H1 (cell line): Measurements from ENCODE around the gene YIPF3. TPM values are rescaled to one million over a fixed set of nuclear protein-coding genes. Genes with fewer than 3 reads are reported as not detected.

Experiments
- CTCF ChIA-PET: fragments of 300-600 bp; sonication (Branson Sonifier 250); formaldehyde crosslinking; loops from one replicate; lab custom pipeline; 2021; ENCODE audit not compliant: partially characterized antibody; lab: Charles Lee
- POLR2A ChIA-PET: fragments of 300-600 bp; sonication (Branson Sonifier 250); formaldehyde crosslinking; loops from one replicate; lab custom pipeline; 2021; ENCODE audit warnings: inconsistent platforms; ENCODE audit not compliant: partially characterized antibody; lab: Charles Lee
- DNase-seq, 2 experiments: peaks; one replicate each; pipeline versions ENCODE4 v3.0.0 to v3.0.0-alpha.2; 2010 to 2022; ENCODE audit warnings: low spot score in 2 of 2, low read depth in 1 of 2, mixed read lengths in 1 of 2
- FAIRE-seq: peaks from 2 replicates; lab custom pipeline; 2011; peaks lifted over from hg19 to GRCh38; lab: Jason Lieb, UNC
- H2AFZ ChIP-seq: 2 replicates; pipeline ENCODE4 v1.8.1; 2012; ENCODE audit warnings: low read length, inconsistent platforms
- H2AK5ac ChIP-seq: 2 replicates; pipeline ENCODE4 v1.6.1; 2013; ENCODE audit warnings: low read depth, low read length
- H2BK120ac ChIP-seq: replicated peaks from 2 replicates; pipeline ENCODE3; 2013; ENCODE audit warnings: low read depth, low read length, inconsistent platforms
- H2BK12ac ChIP-seq: 2 replicates; pipeline ENCODE4 v1.6.1; 2013; ENCODE audit warnings: low read depth, low read length
- H2BK15ac ChIP-seq: 2 replicates; pipeline ENCODE4 v1.6.1; 2013; ENCODE audit warnings: low read length
- H2BK20ac ChIP-seq: 2 replicates; pipeline ENCODE4 v1.6.1; 2013; ENCODE audit warnings: low read length
- H2BK5ac ChIP-seq: 2 replicates; pipeline ENCODE4 v1.6.1; 2013; ENCODE audit warnings: low read depth, low read length
- H3K14ac ChIP-seq: 2 replicates; pipeline ENCODE4 v1.6.1; 2013; ENCODE audit warnings: inconsistent platforms; ENCODE audit not compliant: insufficient read length
- H3K18ac ChIP-seq: 2 replicates; pipeline ENCODE4 v1.6.1; 2013; ENCODE audit warnings: low read length; ENCODE audit errors: extremely low read depth
- H3K23ac ChIP-seq: 2 replicates; pipeline ENCODE4 v1.6.1; 2013; ENCODE audit warnings: inconsistent platforms; ENCODE audit not compliant: insufficient read length
- H3K23me2 ChIP-seq: 2 replicates; pipeline ENCODE4 v1.6.1; 2013; ENCODE audit warnings: low read depth, low read length
- H3K27ac ChIP-seq: 2 replicates; pipeline ENCODE4 v1.6.1; 2011; ENCODE audit warnings: low read depth, low read length, inconsistent platforms
- H3K27me3 ChIP-seq, 4 experiments: replicated peaks in 1 of 4; 1 replicate in 1 of 4; 2 replicates in 3 of 4; pipeline versions ENCODE4 v1.6.1 to v1.8.1; 2011 to 2013; ENCODE audit warnings: low read length in 3 of 4, mild to moderate bottlenecking in 3 of 4, inconsistent platforms in 2 of 4, mixed read lengths in 2 of 4, moderate library complexity in 1 of 4; ENCODE audit not compliant: control insufficient read depth in 3 of 4, insufficient read depth in 3 of 4; ENCODE audit errors: extremely low read depth in 1 of 4
- H3K36me3 ChIP-seq, 4 experiments: 2 replicates each; pipeline versions ENCODE4 v1.6.1 to v1.8.1; 2011 to 2013; ENCODE audit warnings: mild to moderate bottlenecking in 4 of 4, low read length in 3 of 4, moderate library complexity in 2 of 4, control low read depth in 1 of 4, inconsistent platforms in 1 of 4; ENCODE audit not compliant: insufficient read depth in 4 of 4, control insufficient read depth in 2 of 4
- H3K4ac ChIP-seq: replicated peaks from 2 replicates; pipeline ENCODE3; 2013; ENCODE audit warnings: low read length, low read depth, mixed read lengths, inconsistent platforms; ENCODE audit not compliant: insufficient read length
- H3K4me1 ChIP-seq, 4 experiments: replicated peaks in 1 of 4; 1 replicate in 1 of 4; 2 replicates in 3 of 4; pipeline versions ENCODE4 v1.6.1 to v1.8.1; 2011 to 2013; ENCODE audit warnings: low read length in 3 of 4, inconsistent platforms in 2 of 4, mixed read lengths in 1 of 4; ENCODE audit not compliant: insufficient read depth in 4 of 4, control insufficient read depth in 3 of 4
- H3K4me2 ChIP-seq, 2 experiments: 2 replicates each; pipeline versions ENCODE4 v1.6.1 to v1.8.1; 2011 to 2013; ENCODE audit warnings: low read depth in 2 of 2, low read length in 2 of 2, control low read depth in 1 of 2, inconsistent platforms in 1 of 2, mild to moderate bottlenecking in 1 of 2; ENCODE audit not compliant: insufficient read depth in 1 of 2
- H3K4me3 ChIP-seq, 4 experiments: fragments of 200-600, 300-600 bp in 1 of 4; sonication (generic), shearing (Covaris generic), sonication (Bioruptor Twin) in 1 of 4; 2 replicates each; pipeline versions ENCODE4 v1.5.1 to v1.8.1; 2011 to 2016; ENCODE audit warnings: low read length in 4 of 4, low read depth in 3 of 4, control low read depth in 2 of 4, inconsistent platforms in 2 of 4, mild to moderate bottlenecking in 2 of 4, mixed read lengths in 1 of 4, moderate library complexity in 1 of 4; ENCODE audit not compliant: insufficient read depth in 2 of 4; ENCODE audit errors: extremely low read depth in 1 of 4
- H3K56ac ChIP-seq: replicated peaks from 2 replicates; pipeline ENCODE3; 2013; ENCODE audit warnings: low read depth, mild to moderate bottlenecking, mixed read lengths, low read length, inconsistent platforms; ENCODE audit not compliant: insufficient read length
- H3K79me1 ChIP-seq: 2 replicates; pipeline ENCODE4 v1.6.1; 2013; ENCODE audit warnings: low read depth, low read length, control low read depth
- H3K79me2 ChIP-seq, 2 experiments: 2 replicates each; pipeline versions ENCODE4 v1.6.1 to v1.8.1; 2012 to 2013; ENCODE audit warnings: low read length in 2 of 2, mild to moderate bottlenecking in 2 of 2, inconsistent platforms in 1 of 2; ENCODE audit not compliant: insufficient read depth in 2 of 2, control insufficient read depth in 1 of 2
- H3K9ac ChIP-seq, 4 experiments: replicated peaks in 1 of 4; 1 replicate in 1 of 4; 2 replicates in 3 of 4; pipeline versions ENCODE4 v1.6.1 to v1.8.1; 2011 to 2013; ENCODE audit warnings: low read depth in 3 of 4, low read length in 3 of 4, control low read depth in 2 of 4, mild to moderate bottlenecking in 2 of 4, moderate library complexity in 2 of 4, inconsistent platforms in 1 of 4; ENCODE audit errors: extremely low read depth in 1 of 4
- H3K9me3 ChIP-seq, 2 experiments: 2 replicates each; pipeline versions ENCODE4 v1.6.1 to v1.8.1; 2012 to 2013; ENCODE audit warnings: mild to moderate bottlenecking in 2 of 2, moderate library complexity in 2 of 2, control low read depth in 1 of 2, inconsistent platforms in 1 of 2, low read depth in 1 of 2, low read length in 1 of 2, mixed read lengths in 1 of 2; ENCODE audit not compliant: insufficient read depth in 2 of 2
- H4K20me1 ChIP-seq, 2 experiments: replicated peaks in 1 of 2; 2 replicates each; pipeline versions ENCODE3 to v1.8.1; 2011 to 2013; ENCODE audit warnings: inconsistent platforms in 2 of 2, low read length in 2 of 2, mild to moderate bottlenecking in 1 of 2; ENCODE audit not compliant: insufficient read depth in 2 of 2, control insufficient read depth in 1 of 2
- H4K5ac ChIP-seq: 2 replicates; pipeline ENCODE4 v1.6.1; 2013; ENCODE audit warnings: low read length, low read depth, mixed read lengths, inconsistent platforms; ENCODE audit not compliant: insufficient read length
- H4K8ac ChIP-seq: 2 replicates; pipeline ENCODE4 v1.8.0; 2013; ENCODE audit warnings: mild to moderate bottlenecking, moderate library complexity, low read length, inconsistent platforms; ENCODE audit not compliant: insufficient read depth; ENCODE audit errors: extremely low read depth
- H4K91ac ChIP-seq: replicated peaks from 2 replicates; pipeline ENCODE3; 2013; ENCODE audit warnings: low read length, mixed read lengths, inconsistent platforms; ENCODE audit not compliant: insufficient read length
- BACH1 ChIP-seq: IDR thresholded peaks from 2 replicates; pipeline ENCODE4 v1.6.1; 2012; ENCODE audit warnings: low read length, improper control_type of control experiment
- FOSL1 ChIP-seq: IDR thresholded peaks from 2 replicates; pipeline ENCODE4 v1.6.1; 2011; ENCODE audit warnings: mild to moderate bottlenecking, low read depth, low read length, moderate library complexity; ENCODE audit not compliant: insufficient read depth
- SRF ChIP-seq: IDR thresholded peaks from 2 replicates; pipeline ENCODE4 v1.6.1; 2011; ENCODE audit warnings: mild to moderate bottlenecking, low read depth, low read length, moderate library complexity
- TEAD4 ChIP-seq: IDR thresholded peaks from 2 replicates; pipeline ENCODE4 v1.6.1; 2012; ENCODE audit warnings: low read depth, low read length, inconsistent platforms, mixed read lengths
- WGBS, 2 experiments: shearing (Covaris generic) in 1 of 2; methylation state at CpG; one replicate each; pipeline versions ENCODE4 v1.1.6 to v1.1.7; 2013 to 2015; ENCODE audit warnings: low lambda C conversion rate in 2 of 2, mixed read lengths in 2 of 2, inconsistent platforms in 1 of 2, low coverage in 1 of 2, missing lambda C conversion rate in 1 of 2; ENCODE audit not compliant: insufficient replicate concordance in 2 of 2, insufficient coverage in 1 of 2, insufficient read length in 1 of 2; ENCODE audit errors: extremely low coverage in 1 of 2, missing lambda C conversion rate in 1 of 2; 5-methylcytosine and 5-hydroxymethylcytosine counted together
- polyA plus RNA-seq, 7 experiments: library from polyadenylated mRNA; depleted of rRNA in 3 of 7; stranded (reverse) in 5 of 7; unstranded in 2 of 7; fragments of >200 nt in 5 of 7; fragments of 200-250 nt in 2 of 7; gene quantifications; 1 replicate in 5 of 7; 2 replicates in 1 of 7; 4 replicates in 1 of 7; pipeline versions ENCODE4 v1.2.1 to v1.2.3, GENCODE V29; 2011 to 2013; ENCODE audit warnings: missing spikeins in 2 of 7, mixed read lengths in 2 of 7
- total RNA-seq: library from RNA; stranded (reverse); fragmentation: NEBNext Ultra II Directional; extraction: Animal tissue kit (Norgen Biotek cat#: 25700); gene quantifications from 2 replicates; pipeline ENCODE4 v1.2.1, GENCODE V29; 2021
- TF ChIP-seq, protein P1 (sequence below): IDR thresholded peaks from 2 replicates; pipeline ENCODE4 v1.6.1; 2012; ENCODE audit warnings: low read length, inconsistent platforms

YIPF3 gene
- total and polyA plus RNA-seq, 2 of the 8 experiments (the other 6 are each of a cell fraction or from before 2014, with no cell fraction given), result 77.2 to 225 TPM

DNA sequence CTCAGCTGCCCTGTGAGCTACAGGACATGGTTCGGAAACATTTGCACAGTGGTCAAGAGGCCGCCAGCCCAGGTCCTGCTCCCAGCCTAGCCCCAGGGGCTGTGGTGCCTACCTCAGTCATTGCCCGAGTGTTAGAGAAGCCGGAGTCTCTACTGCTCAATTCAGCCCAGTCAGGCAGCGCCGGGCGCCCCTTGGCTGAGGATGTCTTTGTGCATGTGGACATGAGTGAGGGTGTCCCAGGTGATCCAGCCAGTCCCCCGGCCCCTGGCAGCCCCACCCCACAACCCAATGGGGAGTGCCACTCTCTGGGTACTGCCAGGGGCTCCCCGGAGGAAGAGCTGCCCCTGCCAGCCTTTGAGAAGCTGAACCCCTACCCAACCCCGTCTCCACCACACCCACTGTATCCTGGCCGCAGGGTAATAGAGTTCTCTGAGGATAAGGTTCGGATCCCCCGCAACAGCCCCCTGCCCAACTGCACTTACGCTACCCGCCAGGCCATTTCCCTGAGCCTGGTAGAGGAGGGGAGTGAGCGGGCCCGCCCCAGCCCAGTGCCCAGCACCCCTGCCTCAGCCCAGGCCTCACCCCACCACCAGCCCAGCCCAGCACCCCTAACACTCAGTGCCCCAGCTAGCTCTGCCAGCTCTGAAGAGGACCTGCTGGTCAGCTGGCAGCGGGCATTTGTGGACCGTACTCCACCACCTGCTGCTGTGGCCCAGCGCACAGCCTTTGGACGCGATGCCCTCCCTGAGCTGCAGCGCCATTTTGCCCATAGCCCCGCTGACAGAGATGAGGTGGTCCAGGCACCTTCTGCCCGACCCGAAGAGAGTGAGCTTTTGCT, 11.8 kb downstream of the YIPF3 start:
- no peak for FAIRE-seq
- H4K5ac ChIP-seq, result no peak overlapping the region
- H4K91ac ChIP-seq, result no peak overlapping the region
- H3K4me3 ChIP-seq, result no peak overlapping the region
- H3K36me3 ChIP-seq, result peaks cover 8 to 32% (median 25%) of the 10 kb centered on the region in 4 experiments; a peak in 7 of 8 replicates
- H2BK15ac ChIP-seq, result no peak overlapping the region
- no peak overlapping the region for H3K27ac ChIP-seq
- H2BK120ac ChIP-seq, result no peak overlapping the region
- H3K56ac ChIP-seq, result no peak overlapping the region
- H2BK5ac ChIP-seq, result no peak overlapping the region
- H4K20me1 ChIP-seq, result peaks cover 2 to 16% of the 10 kb centered on the region in 2 experiments
- no peak for DNase-seq
- no peak overlapping the region for H2AFZ ChIP-seq
- no peak overlapping the region for H3K14ac ChIP-seq
- H3K9me3 ChIP-seq, result no peaks in the 10 kb centered on the region
- no peak overlapping the region for H3K18ac ChIP-seq
- WGBS, 2 experiments, result 90% methylated on average over 25 of the region's 26 CpGs; no CpG with 5 or more reads in 1 of the 2 experiments
- no peak overlapping the region for H2BK20ac ChIP-seq
- no peaks in the 10 kb centered on the region for H3K79me1 ChIP-seq
- no peak overlapping the region for H4K8ac ChIP-seq
- H2BK12ac ChIP-seq, result no peak overlapping the region
- ChIA-PET POLR2A (interaction anchor here (1.0 to 12.6 kb wide), 7 partner anchors 10 to 79 kb away, joined by 3 to 147 read pairs (median 7); partner anchors contain the start of genes ABCC10, DLK2, POLR1C and TJAP1), CTCF (interaction anchor here (0.9 to 31.7 kb wide), 17 partner anchors 9 to 275 kb away, joined by 3 to 536 read pairs (median 9); partner anchors contain the start of genes ABCC10, DLK2, DNPH1 and POLR1C)
- no peaks in the 10 kb centered on the region for H3K79me2 ChIP-seq
- H3K23ac ChIP-seq, result no peak overlapping the region
- H3K4me1 ChIP-seq, result peaks cover 0 to 6% (median 4%) of the 10 kb centered on the region in 4 experiments; a peak in 5 of 7 replicates
- no peak overlapping the region for H3K4ac ChIP-seq
- no peak for TF ChIP-seq FOSL1
- TF ChIP-seq, protein P1, sequence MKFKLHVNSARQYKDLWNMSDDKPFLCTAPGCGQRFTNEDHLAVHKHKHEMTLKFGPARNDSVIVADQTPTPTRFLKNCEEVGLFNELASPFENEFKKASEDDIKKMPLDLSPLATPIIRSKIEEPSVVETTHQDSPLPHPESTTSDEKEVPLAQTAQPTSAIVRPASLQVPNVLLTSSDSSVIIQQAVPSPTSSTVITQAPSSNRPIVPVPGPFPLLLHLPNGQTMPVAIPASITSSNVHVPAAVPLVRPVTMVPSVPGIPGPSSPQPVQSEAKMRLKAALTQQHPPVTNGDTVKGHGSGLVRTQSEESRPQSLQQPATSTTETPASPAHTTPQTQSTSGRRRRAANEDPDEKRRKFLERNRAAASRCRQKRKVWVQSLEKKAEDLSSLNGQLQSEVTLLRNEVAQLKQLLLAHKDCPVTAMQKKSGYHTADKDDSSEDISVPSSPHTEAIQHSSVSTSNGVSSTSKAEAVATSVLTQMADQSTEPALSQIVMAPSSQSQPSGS, result no peak
- TF ChIP-seq TEAD4, result no peak
- no peak for TF ChIP-seq BACH1
- no peak for TF ChIP-seq SRF
- H3K27me3 ChIP-seq, result peaks cover 0 to 19% (median 15%) of the 10 kb centered on the region in 4 experiments; a peak in 5 of 7 replicates
- no peak overlapping the region for H3K9ac ChIP-seq
- H3K23me2 ChIP-seq, result peaks cover 6% of the 10 kb centered on the region
- no peak overlapping the region for H2AK5ac ChIP-seq
- no peak overlapping the region for H3K4me2 ChIP-seq
